ENCODE measurements around the gene DHX32. TPM values are rescaled to one million over a fixed set of nuclear protein-coding genes. Genes with fewer than 3 reads are reported as not detected.
"Not testable (repeated sequence)": the region's sequence is repeated elsewhere in the genome, so short reads cannot be mapped to it uniquely, and the experiment has no call there.

Gene DHX32
- total and polyA plus RNA-seq, 2 donors (not counting 1 experiment from before 2014, with no cell fraction given) = 5.2 to 12.4 TPM

GRCh38 chr10:125911990-125912389 is 30.9 kb upstream of the DHX32 start:
- ATAC-seq (ENCODE audit: low read depth) (no peak), DNase-seq (no peak)
- Mint-ChIP-seq H3K4me3 (no peak overlapping the region), H3K27me3 (peaks cover 11% of the 10 kb centered on the region), H3K4me1 (no peaks in the 10 kb centered on the region), H3K9me3 (ENCODE audit: insufficient read depth) (no peaks in the 10 kb centered on the region), H3K27ac (no peak overlapping the region)
- H3K4me1 ChIP-seq (ENCODE audit: control insufficient read depth in 2 of 2, insufficient read depth in 2 of 2, low read length in 2 of 2) = no peaks in the 10 kb centered on the region
- H2AFZ ChIP-seq (ENCODE audit: insufficient read depth, low read depth, low read length, poor library complexity, severe bottlenecking) = no peak overlapping the region
- H3K79me2 ChIP-seq (ENCODE audit: control insufficient read depth, insufficient read depth, low read length) = no peaks in the 10 kb centered on the region
- H3K9me3 ChIP-seq (ENCODE audit: control extremely low read depth in 1 of 3, control insufficient read depth in 2 of 3, insufficient read depth in 1 of 3, low read length in 2 of 3) = no peaks in the 10 kb centered on the region
- 100% methylated on average over 3 of the region's 4 CpGs for WGBS (ENCODE audit: insufficient coverage)
- intact Hi-C loops (cut with micrococcal nuclease) = no loop called here
- H3K9ac ChIP-seq (ENCODE audit: low read length) = no peak overlapping the region
- no peak overlapping the region for H3K4me2 ChIP-seq (replicated peaks; ENCODE audit: low read depth, low read length, poor library complexity, severe bottlenecking)
- H3K27ac ChIP-seq (ENCODE audit: low read length in 2 of 2) = no peak overlapping the region
- no peak overlapping the region for H3K4me3 ChIP-seq (ENCODE audit: control extremely low read depth in 1 of 5, extremely low read depth in 1 of 5, insufficient read depth in 1 of 5, low read depth in 2 of 5, low read length in 4 of 5)
- POLR2A ChIA-PET = no interaction called here
- no peaks in the 10 kb centered on the region for H3K36me3 ChIP-seq (replicated peaks in 1 of 2; ENCODE audit: control extremely low read depth in 1 of 2, control insufficient read depth in 1 of 2, extremely low read depth in 1 of 2, insufficient read depth in 2 of 2, low read length in 1 of 2)
- no peaks in the 10 kb centered on the region for H3K27me3 ChIP-seq (replicated peaks in 1 of 4; ENCODE audit: control extremely low read depth in 1 of 4, control insufficient read depth in 3 of 4, insufficient read depth in 4 of 4, low read length in 3 of 4)
- TF ChIP-seq, protein P1, sequence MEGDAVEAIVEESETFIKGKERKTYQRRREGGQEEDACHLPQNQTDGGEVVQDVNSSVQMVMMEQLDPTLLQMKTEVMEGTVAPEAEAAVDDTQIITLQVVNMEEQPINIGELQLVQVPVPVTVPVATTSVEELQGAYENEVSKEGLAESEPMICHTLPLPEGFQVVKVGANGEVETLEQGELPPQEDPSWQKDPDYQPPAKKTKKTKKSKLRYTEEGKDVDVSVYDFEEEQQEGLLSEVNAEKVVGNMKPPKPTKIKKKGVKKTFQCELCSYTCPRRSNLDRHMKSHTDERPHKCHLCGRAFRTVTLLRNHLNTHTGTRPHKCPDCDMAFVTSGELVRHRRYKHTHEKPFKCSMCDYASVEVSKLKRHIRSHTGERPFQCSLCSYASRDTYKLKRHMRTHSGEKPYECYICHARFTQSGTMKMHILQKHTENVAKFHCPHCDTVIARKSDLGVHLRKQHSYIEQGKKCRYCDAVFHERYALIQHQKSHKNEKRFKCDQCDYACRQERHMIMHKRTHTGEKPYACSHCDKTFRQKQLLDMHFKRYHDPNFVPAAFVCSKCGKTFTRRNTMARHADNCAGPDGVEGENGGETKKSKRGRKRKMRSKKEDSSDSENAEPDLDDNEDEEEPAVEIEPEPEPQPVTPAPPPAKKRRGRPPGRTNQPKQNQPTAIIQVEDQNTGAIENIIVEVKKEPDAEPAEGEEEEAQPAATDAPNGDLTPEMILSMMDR (IDR thresholded peaks at IDR 0.05) = no peak
- no peak for TF ChIP-seq EZH2 (IDR thresholded peaks at IDR 0.05; ENCODE audit: borderline replicate concordance, insufficient read depth, low read depth, low read length, poor library complexity, severe bottlenecking)
- CTCF ChIA-PET = no interaction called here
- H4K20me1 ChIP-seq (ENCODE audit: control insufficient read depth, insufficient read depth, low read length, poor library complexity, severe bottlenecking) = no peaks in the 10 kb centered on the region

DNA sequence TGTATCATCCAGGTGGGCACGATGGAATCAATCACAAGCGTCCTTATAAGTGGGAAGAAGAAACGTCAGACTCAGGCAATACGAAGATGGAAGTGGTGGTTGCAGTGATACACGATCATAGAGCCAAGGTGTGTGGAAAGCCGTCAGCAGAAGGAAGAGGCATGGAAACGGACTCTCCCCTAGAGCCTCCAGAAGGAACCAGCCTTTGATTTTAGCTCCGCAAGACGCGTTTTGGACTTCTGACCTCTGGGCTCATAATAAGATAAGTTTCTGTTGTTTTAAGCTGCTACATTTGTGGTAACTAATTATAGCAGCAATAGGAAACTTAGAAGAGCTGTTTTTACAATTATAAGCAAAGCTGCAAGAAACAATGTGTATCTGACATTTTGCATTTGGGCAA is 30.1 kb upstream of the DHX32 start:
- TF ChIP-seq, protein P1 (IDR thresholded peaks at IDR 0.05) = no peak
- TF ChIP-seq EZH2 (IDR thresholded peaks at IDR 0.05; ENCODE audit: borderline replicate concordance, insufficient read depth, low read depth, low read length, poor library complexity, severe bottlenecking) = no peak
- Mint-ChIP-seq H3K4me3 (no peak overlapping the region), H3K4me1 (no peaks in the 10 kb centered on the region), H3K9me3 (ENCODE audit: insufficient read depth) (no peaks in the 10 kb centered on the region), H3K27ac (no peak overlapping the region), H3K27me3 (peaks cover 11% of the 10 kb centered on the region)
- Histone ChIP-seq H3K36me3 (replicated peaks in 1 of 2; ENCODE audit: control extremely low read depth in 1 of 2, control insufficient read depth in 1 of 2, extremely low read depth in 1 of 2, insufficient read depth in 2 of 2, low read length in 1 of 2) (no peaks in the 10 kb centered on the region), H2AFZ (ENCODE audit: insufficient read depth, low read depth, low read length, poor library complexity, severe bottlenecking) (no peak overlapping the region), H4K20me1 (ENCODE audit: control insufficient read depth, insufficient read depth, low read length, poor library complexity, severe bottlenecking) (no peaks in the 10 kb centered on the region), H3K4me3 (ENCODE audit: control extremely low read depth in 1 of 5, extremely low read depth in 1 of 5, insufficient read depth in 1 of 5, low read depth in 2 of 5, low read length in 4 of 5) (no peak overlapping the region), H3K27ac (ENCODE audit: low read length in 2 of 2) (no peak overlapping the region), H3K27me3 (replicated peaks in 1 of 4; ENCODE audit: control extremely low read depth in 1 of 4, control insufficient read depth in 3 of 4, insufficient read depth in 4 of 4, low read length in 3 of 4) (no peaks in the 10 kb centered on the region), H3K4me1 (ENCODE audit: control insufficient read depth in 2 of 2, insufficient read depth in 2 of 2, low read length in 2 of 2) (no peaks in the 10 kb centered on the region), H3K9ac (ENCODE audit: low read length) (no peak overlapping the region), H3K79me2 (ENCODE audit: control insufficient read depth, insufficient read depth, low read length) (no peaks in the 10 kb centered on the region), H3K9me3 (ENCODE audit: control extremely low read depth in 1 of 3, control insufficient read depth in 2 of 3, insufficient read depth in 1 of 3, low read length in 2 of 3) (no peaks in the 10 kb centered on the region), H3K4me2 (replicated peaks; ENCODE audit: low read depth, low read length, poor library complexity, severe bottlenecking) (no peak overlapping the region)
- CTCF ChIA-PET = no interaction called here
- POLR2A ChIA-PET = no interaction called here
- DNase-seq (no peak), ATAC-seq (ENCODE audit: low read depth) (no peak)
- intact Hi-C loops (cut with micrococcal nuclease) = no loop called here
- 96% methylated on average over 9 of the region's 10 CpGs for WGBS (ENCODE audit: insufficient coverage)

- H2AFZ ChIP-seq (ENCODE audit: insufficient read depth, low read depth, low read length, poor library complexity, severe bottlenecking); H3K4me1 Mint-ChIP-seq; H3K9me3 Mint-ChIP-seq (ENCODE audit: insufficient read depth); H3K9ac ChIP-seq (ENCODE audit: low read length); H4K20me1 ChIP-seq (ENCODE audit: control insufficient read depth, insufficient read depth, low read length, poor library complexity, severe bottlenecking); CTCF ChIA-PET; H3K4me3 Mint-ChIP-seq; H3K36me3 ChIP-seq (replicated peaks in 1 of 2; ENCODE audit: control extremely low read depth in 1 of 2, control insufficient read depth in 1 of 2, extremely low read depth in 1 of 2, insufficient read depth in 2 of 2, low read length in 1 of 2); DNase-seq; H3K9me3 ChIP-seq (ENCODE audit: control extremely low read depth in 1 of 3, control insufficient read depth in 2 of 3, insufficient read depth in 1 of 3, low read length in 2 of 3); H3K4me3 ChIP-seq (ENCODE audit: control extremely low read depth in 1 of 5, extremely low read depth in 1 of 5, insufficient read depth in 1 of 5, low read depth in 2 of 5, low read length in 4 of 5); H3K4me1 ChIP-seq (ENCODE audit: control insufficient read depth in 2 of 2, insufficient read depth in 2 of 2, low read length in 2 of 2); H3K27me3 ChIP-seq (replicated peaks in 1 of 4; ENCODE audit: control extremely low read depth in 1 of 4, control insufficient read depth in 3 of 4, insufficient read depth in 4 of 4, low read length in 3 of 4); H3K27ac Mint-ChIP-seq; intact Hi-C loops (cut with micrococcal nuclease); H3K79me2 ChIP-seq (ENCODE audit: control insufficient read depth, insufficient read depth, low read length); H3K27ac ChIP-seq (ENCODE audit: low read length in 2 of 2); POLR2A ChIA-PET; H3K4me2 ChIP-seq (replicated peaks; ENCODE audit: low read depth, low read length, poor library complexity, severe bottlenecking); ATAC-seq (ENCODE audit: low read depth): not testable (repeated sequence)
- WGBS (ENCODE audit: insufficient coverage) = no CpG with 5 or more reads among the region's 3 CpGs
- H3K27me3 Mint-ChIP-seq = peaks cover 13% of the 10 kb centered on the region
These were observed 28.4 kb upstream of the DHX32 start for GRCh38 chr10:125909491-125909890.
